ENCODE results near the gene GNB2.

GNB2 gene

GRCh38 chr7:100726996-100727761 is 53.6 kb downstream of the GNB2 start:
- ATAC-seq (no peak), DNase-seq (no peak)

- no peak for ATAC-seq
- DNase-seq, result no peak
Measured at GRCh38 chr7:100728196-100728595, 54.7 kb downstream of the GNB2 start.
